HEK293T (cell line): ENCODE results near the gene HBB.

Experiments used
- CTCF ChIA-PET: fragments of 350-600 bp; formaldehyde crosslinking; extraction: SDS; loops from one replicate; lab custom pipeline; 2021; ENCODE audit warnings: antibody characterized with exemption, inconsistent platforms; lab: Yijun Ruan, JAX
- POLR2A ChIA-PET: fragments of 350-600 bp; formaldehyde crosslinking; extraction: SDS; loops from one replicate; lab custom pipeline; 2020; ENCODE audit warnings: antibody characterized with exemption, inconsistent platforms; lab: Yijun Ruan, JAX
- DNase-seq: peaks from one replicate; pipeline ENCODE4 v3.0.0; 2012; ENCODE audit warnings: mixed read lengths; ENCODE audit errors: extremely low spot score
- ARNT ChIP-seq: fragments of 450-650 bp; IDR thresholded peaks from 2 replicates; pipeline ENCODE4 v1.6.1; 2017; ENCODE audit warnings: mild to moderate bottlenecking
- BHLHE40 ChIP-seq: fragments of 450-650 bp; IDR thresholded peaks from 2 replicates; pipeline ENCODE4 v1.6.1; 2016; ENCODE audit warnings: mild to moderate bottlenecking, moderate library complexity, borderline replicate concordance
- CTBP1 ChIP-seq: fragments of 450-650 bp; IDR thresholded peaks from 2 replicates; pipeline ENCODE4 v1.6.1; 2016; ENCODE audit warnings: borderline replicate concordance
- ELF4 ChIP-seq: fragments of 450-650 bp; IDR thresholded peaks from 2 replicates; pipeline ENCODE4 v1.6.1; 2017; ENCODE audit warnings: antibody characterized with exemption
- FOXA1 ChIP-seq: fragments of 450-650 bp; IDR thresholded peaks from 2 replicates; pipeline ENCODE4 v1.6.1; 2016; ENCODE audit warnings: mild to moderate bottlenecking
- FOXK2 ChIP-seq: fragments of 450-650 bp; IDR thresholded peaks from 2 replicates; pipeline ENCODE4 v1.6.1; 2016; ENCODE audit warnings: mild to moderate bottlenecking
- FOXM1 ChIP-seq: fragments of 450-650 bp; IDR thresholded peaks from 2 replicates; pipeline ENCODE4 v1.6.1; 2017; ENCODE audit warnings: mild to moderate bottlenecking, borderline replicate concordance
- HDGF ChIP-seq: fragments of 450-650 bp; IDR thresholded peaks from 2 replicates; pipeline ENCODE4 v1.6.1; 2017; ENCODE audit warnings: antibody characterized with exemption, borderline replicate concordance
- L3MBTL2 ChIP-seq: fragments of 450-650 bp; conservative IDR thresholded peaks from 2 replicates; pipeline ENCODE4 v1.6.1; 2016; ENCODE audit warnings: mild to moderate bottlenecking
- LEF1 ChIP-seq: fragments of 450-650 bp; IDR thresholded peaks from 2 replicates; pipeline ENCODE4 v1.6.1; 2017; ENCODE audit warnings: mild to moderate bottlenecking, borderline replicate concordance
- NFRKB ChIP-seq: fragments of 450-650 bp; IDR thresholded peaks from 2 replicates; pipeline ENCODE4 v1.6.1; 2016; ENCODE audit warnings: mild to moderate bottlenecking, moderate library complexity
- SP1 ChIP-seq: fragments of 450-650 bp; IDR thresholded peaks from 2 replicates; pipeline ENCODE4 v1.6.1; 2017
- SUZ12 ChIP-seq: fragments of 450-650 bp; IDR thresholded peaks from 2 replicates; pipeline ENCODE4 v1.6.1; 2016; ENCODE audit warnings: mild to moderate bottlenecking
- TARDBP ChIP-seq: fragments of 450-650 bp; IDR thresholded peaks from 2 replicates; pipeline ENCODE4 v1.6.1; 2016
- ZNF384 ChIP-seq: fragments of 450-650 bp; IDR thresholded peaks from 2 replicates; pipeline ENCODE4 v1.6.1; 2016
- TF ChIP-seq, protein P1 (sequence below): fragments of 450-650 bp; IDR thresholded peaks from 2 replicates; pipeline ENCODE4 v1.6.1; 2016

HBB gene

DNA sequence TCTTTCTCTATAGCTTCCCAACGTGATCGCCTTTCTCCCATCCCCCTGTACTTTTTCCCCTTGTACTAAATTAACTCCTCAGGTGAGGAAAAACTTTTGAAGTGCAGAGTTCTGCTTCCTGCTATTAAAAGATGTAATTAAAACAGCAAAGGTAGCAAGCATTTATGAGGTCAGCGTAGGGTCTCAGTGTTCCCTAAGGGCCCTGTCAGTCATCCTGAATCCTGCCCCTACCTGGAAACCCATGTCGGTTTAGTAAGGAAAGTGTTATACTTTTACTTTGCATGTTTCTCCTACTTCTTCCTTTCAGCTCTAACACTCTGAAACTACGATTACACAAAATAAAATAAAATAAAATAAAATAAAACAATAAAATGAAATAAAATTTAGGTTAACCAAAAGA is 1.3 kb upstream of the HBB start:
- TF ChIP-seq L3MBTL2 (no peak), FOXK2 (no peak)
- DNase-seq: no peak
- ChIA-PET POLR2A (no interaction called here), CTCF (no interaction called here)

DNA sequence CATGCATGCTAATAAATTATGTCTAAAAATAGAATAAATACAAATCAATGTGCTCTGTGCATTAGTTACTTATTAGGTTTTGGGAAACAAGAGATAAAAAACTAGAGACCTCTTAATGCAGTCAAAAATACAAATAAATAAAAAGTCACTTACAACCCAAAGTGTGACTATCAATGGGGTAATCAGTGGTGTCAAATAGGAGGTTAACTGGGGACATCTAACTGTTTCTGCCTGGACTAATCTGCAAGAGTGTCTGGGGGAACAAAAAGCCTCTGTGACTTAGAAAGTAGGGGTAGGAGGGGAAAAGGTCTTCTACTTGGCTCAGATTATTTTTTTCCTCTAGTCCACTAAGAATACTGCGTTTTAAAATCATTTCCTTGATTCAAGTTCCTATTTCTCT is 810 bp upstream of the HBB start:
- POLR2A ChIA-PET: no interaction called here
- no peak for DNase-seq
- CTCF ChIA-PET: no interaction called here
- TF ChIP-seq FOXK2 (no peak), L3MBTL2 (no peak), ZNF384 (no peak), ELF4 (no peak), NFRKB (no peak), HDGF (no peak), CTBP1 (no peak), FOXA1 (no peak), TARDBP (no peak), LEF1 (no peak), FOXM1 (no peak), BHLHE40 (no peak)
- TF ChIP-seq, protein P1, sequence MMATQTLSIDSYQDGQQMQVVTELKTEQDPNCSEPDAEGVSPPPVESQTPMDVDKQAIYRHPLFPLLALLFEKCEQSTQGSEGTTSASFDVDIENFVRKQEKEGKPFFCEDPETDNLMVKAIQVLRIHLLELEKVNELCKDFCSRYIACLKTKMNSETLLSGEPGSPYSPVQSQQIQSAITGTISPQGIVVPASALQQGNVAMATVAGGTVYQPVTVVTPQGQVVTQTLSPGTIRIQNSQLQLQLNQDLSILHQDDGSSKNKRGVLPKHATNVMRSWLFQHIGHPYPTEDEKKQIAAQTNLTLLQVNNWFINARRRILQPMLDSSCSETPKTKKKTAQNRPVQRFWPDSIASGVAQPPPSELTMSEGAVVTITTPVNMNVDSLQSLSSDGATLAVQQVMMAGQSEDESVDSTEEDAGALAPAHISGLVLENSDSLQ: no peak

GRCh38 chr11:5225480-5225871 is 1.4 kb downstream of the HBB start:
- POLR2A ChIA-PET: no interaction called here
- DNase-seq: no peak
- CTCF ChIA-PET: no interaction called here
- no peak for TF ChIP-seq FOXK2
- no peak for TF ChIP-seq NFRKB
- no peak for TF ChIP-seq FOXA1
- TF ChIP-seq, protein P1: no peak
- no peak for TF ChIP-seq ZNF384
- no peak for TF ChIP-seq LEF1
- no peak for TF ChIP-seq SUZ12
- TF ChIP-seq TARDBP: no peak
- TF ChIP-seq HDGF: no peak
- no peak for TF ChIP-seq CTBP1

GRCh38 chr11:5224538-5225479 is 2.1 kb downstream of the HBB start:
- no peak for TF ChIP-seq L3MBTL2
- TF ChIP-seq HDGF: no peak
- TF ChIP-seq CTBP1: no peak
- no peak for TF ChIP-seq ARNT
- TF ChIP-seq FOXM1: no peak
- TF ChIP-seq FOXA1: no peak
- TF ChIP-seq BHLHE40: no peak
- TF ChIP-seq SUZ12: no peak
- no peak for TF ChIP-seq ZNF384
- TF ChIP-seq, protein P1: no peak
- no peak for TF ChIP-seq LEF1
- TF ChIP-seq ELF4: no peak
- no peak for DNase-seq
- ChIA-PET CTCF (no interaction called here), POLR2A (no interaction called here)

DNA sequence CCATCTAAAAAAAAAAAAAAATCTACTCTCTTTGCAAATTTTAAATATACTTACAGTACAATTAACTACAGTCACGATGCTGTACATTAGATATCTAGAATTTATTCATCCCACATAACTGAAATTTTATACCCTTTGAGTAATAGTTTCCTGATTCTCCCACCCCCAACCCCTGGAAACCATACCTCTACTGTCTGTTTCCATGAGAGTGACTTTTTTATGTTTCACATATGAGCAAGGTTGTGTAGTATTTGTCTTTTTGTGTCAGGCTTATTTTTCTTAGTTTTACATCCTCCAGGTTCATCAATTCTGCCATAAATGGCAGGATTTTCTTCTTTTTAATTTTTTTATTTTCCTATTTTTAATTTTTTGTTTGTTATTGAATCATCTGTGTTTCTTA is 3.2 kb downstream of the HBB start:
- TF ChIP-seq L3MBTL2: no peak
- no peak for TF ChIP-seq FOXK2
- TF ChIP-seq HDGF: no peak
- no peak for TF ChIP-seq ZNF384
- TF ChIP-seq LEF1: no peak
- TF ChIP-seq ARNT: no peak
- TF ChIP-seq ELF4: no peak
- no peak for TF ChIP-seq FOXM1
- TF ChIP-seq BHLHE40: no peak
- no peak for TF ChIP-seq CTBP1
- no peak for TF ChIP-seq SP1
- TF ChIP-seq SUZ12: no peak
- TF ChIP-seq, protein P1: no peak
- TF ChIP-seq FOXA1: no peak
- no peak for TF ChIP-seq NFRKB
- TF ChIP-seq TARDBP: no peak
- CTCF ChIA-PET: no interaction called here
- POLR2A ChIA-PET: no interaction called here
- no peak for DNase-seq

- TF ChIP-seq BHLHE40 (no peak), FOXM1 (no peak), HDGF (no peak), ARNT (no peak), FOXA1 (no peak), L3MBTL2 (no peak), ZNF384 (no peak), LEF1 (no peak), SP1 (no peak), FOXK2 (no peak), TARDBP (no peak), SUZ12 (no peak)
- TF ChIP-seq, protein P1: no peak
- no peak for DNase-seq
- POLR2A ChIA-PET: no interaction called here
- CTCF ChIA-PET: no interaction called here
Measured at GRCh38 chr11:5223146-5223545, 3.7 kb downstream of the HBB start.
